Upper lobe of left lung (tissue), 6 donors: ENCODE results near the gene TRMT6. TPM values are rescaled to one million over a fixed set of nuclear protein-coding genes. Genes with fewer than 3 reads are reported as not detected.

Source experiments
- ATAC-seq, 2 donors: fragments of 200-7000 bp; cut with Tn5 transposase; one replicate each; pipeline ENCODE4 v1.9.1; 2022; ENCODE audit warnings: mild to moderate bottlenecking in 2 of 2, moderate library complexity in 2 of 2; ENCODE audit not compliant: low FRiP score in 2 of 2
- DNase-seq, 2 donors: peaks; one replicate each; pipeline ENCODE4 v3.0.0-alpha.2; 2019 to 2020
- H3K27ac ChIP-seq, 4 donors: fragments of 200-600 bp; sonication (generic); one replicate each; pipeline ENCODE4 v1.5.1; 2016 to 2019
- H3K27me3 ChIP-seq, 4 donors: fragments of 200-600 bp; sonication (generic); one replicate each; pipeline ENCODE4 v1.5.1; 2017 to 2019
- H3K36me3 ChIP-seq, 4 donors: fragments of 200-600 bp; sonication (generic); one replicate each; pipeline ENCODE4 v1.5.1; 2016 to 2019
- H3K4me1 ChIP-seq, 4 donors: fragments of 200-600 bp; sonication (generic); one replicate each; pipeline ENCODE4 v1.5.1; 2018 to 2019
- H3K4me3 ChIP-seq, 4 donors: fragments of 200-600 bp; sonication (generic); one replicate each; pipeline ENCODE4 v1.5.1; 2017 to 2019; ENCODE audit warnings: mild to moderate bottlenecking in 2 of 4, moderate library complexity in 1 of 4
- H3K9me3 ChIP-seq, 4 donors: fragments of 200-600 bp; sonication (generic); one replicate each; pipeline ENCODE4 v1.5.1; 2018 to 2019
- EP300 ChIP-seq, 4 donors: sonication (generic); formaldehyde crosslinking; IDR thresholded peaks; one replicate each; pipeline ENCODE4 v1.5.1; 2017; ENCODE audit warnings: antibody characterized with exemption in 4 of 4, control low read depth in 2 of 4
- POLR2A ChIP-seq, 4 donors: fragments of 450-650 bp; IDR thresholded peaks; one replicate each; pipeline ENCODE4 v1.5.1; 2016 to 2017; ENCODE audit warnings: antibody characterized with exemption in 4 of 4, mild to moderate bottlenecking in 2 of 4
- POLR2AphosphoS5 ChIP-seq, 2 donors: sonication (generic); formaldehyde crosslinking; IDR thresholded peaks; one replicate each; pipeline ENCODE4 v1.5.1; 2017; ENCODE audit warnings: antibody characterized with exemption in 2 of 2
- WGBS, 2 donors: methylation state at CpG; one replicate each; pipeline ENCODE4 v1.1.5; 2017 to 2018; 5-methylcytosine and 5-hydroxymethylcytosine counted together
- total RNA-seq, 6 donors: library from RNA; depleted of rRNA in 4 of 6; stranded (reverse); fragments of >200 nt in 4 of 6; gene quantifications; one replicate each; pipeline versions ENCODE4 v1.1.0 to v1.2.1, GENCODE V29; 2016 to 2021
- TF ChIP-seq, protein P1 (sequence below), 6 experiments: fragments of 450-650 bp in 4 of 6; fragments of 200-600 bp in 2 of 6; sonication (generic) in 2 of 6; IDR thresholded peaks; one replicate each; pipeline ENCODE4 v1.5.1; 2016 to 2019; ENCODE audit warnings: antibody characterized with exemption in 6 of 6
- donor health status: DM: no; HTN: no; CAD: no; lungs with moderate emphysema.
- donor health status: DM: no; HTN: yes; CAD: no; lungs with severe emphysema.

Gene TRMT6
- total RNA-seq, 6 donors from 2014 or later = 3.9 to 14.3 (median 7.7) TPM

DNA sequence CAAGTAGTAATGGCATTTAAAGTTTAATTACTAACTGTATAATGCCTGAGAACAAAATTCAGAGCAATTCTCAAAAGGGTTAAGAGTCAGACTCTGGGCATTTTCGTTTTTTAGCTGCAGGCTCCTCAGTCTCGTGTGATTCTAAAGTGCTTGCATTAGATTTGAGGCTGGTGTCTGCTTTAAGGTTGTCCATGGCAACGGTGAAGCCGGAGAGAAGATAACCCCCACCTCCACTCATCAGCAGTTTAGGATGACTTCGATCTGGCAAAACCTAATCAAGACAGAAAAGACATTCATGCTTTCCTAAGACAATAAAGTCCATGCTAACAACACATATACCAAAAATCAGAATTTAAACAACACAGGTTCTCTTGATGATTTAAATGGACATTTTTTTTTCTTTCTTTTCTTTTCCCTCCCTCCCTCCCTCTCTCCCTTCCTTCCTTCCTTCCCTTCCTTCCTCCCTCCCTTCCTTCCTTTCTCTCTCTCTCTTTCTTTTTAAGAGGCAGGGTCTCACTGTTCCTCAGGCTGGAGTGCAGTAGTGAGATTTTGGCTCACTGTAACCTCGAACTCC, 11.8 kb downstream of the TRMT6 start:
- WGBS, 2 donors = 79 to 81% methylated on average over 6 of the region's 6 CpGs
- DNase-seq (no peak), ATAC-seq (no peak)
- H3K4me1 ChIP-seq = no peaks in the 10 kb centered on the region
- TF ChIP-seq POLR2AphosphoS5 (IDR thresholded peaks at IDR 0.05) = no peak
- TF ChIP-seq EP300 (IDR thresholded peaks at IDR 0.05) = no peak
- TF ChIP-seq, protein P1, sequence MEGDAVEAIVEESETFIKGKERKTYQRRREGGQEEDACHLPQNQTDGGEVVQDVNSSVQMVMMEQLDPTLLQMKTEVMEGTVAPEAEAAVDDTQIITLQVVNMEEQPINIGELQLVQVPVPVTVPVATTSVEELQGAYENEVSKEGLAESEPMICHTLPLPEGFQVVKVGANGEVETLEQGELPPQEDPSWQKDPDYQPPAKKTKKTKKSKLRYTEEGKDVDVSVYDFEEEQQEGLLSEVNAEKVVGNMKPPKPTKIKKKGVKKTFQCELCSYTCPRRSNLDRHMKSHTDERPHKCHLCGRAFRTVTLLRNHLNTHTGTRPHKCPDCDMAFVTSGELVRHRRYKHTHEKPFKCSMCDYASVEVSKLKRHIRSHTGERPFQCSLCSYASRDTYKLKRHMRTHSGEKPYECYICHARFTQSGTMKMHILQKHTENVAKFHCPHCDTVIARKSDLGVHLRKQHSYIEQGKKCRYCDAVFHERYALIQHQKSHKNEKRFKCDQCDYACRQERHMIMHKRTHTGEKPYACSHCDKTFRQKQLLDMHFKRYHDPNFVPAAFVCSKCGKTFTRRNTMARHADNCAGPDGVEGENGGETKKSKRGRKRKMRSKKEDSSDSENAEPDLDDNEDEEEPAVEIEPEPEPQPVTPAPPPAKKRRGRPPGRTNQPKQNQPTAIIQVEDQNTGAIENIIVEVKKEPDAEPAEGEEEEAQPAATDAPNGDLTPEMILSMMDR (IDR thresholded peaks at IDR 0.05) = no peak
- TF ChIP-seq POLR2A (IDR thresholded peaks at IDR 0.05) = no peak
- peaks cover 12 to 65% (median 47%) of the 10 kb centered on the region in 4 donors for H3K36me3 ChIP-seq
- no peaks in the 10 kb centered on the region for H3K27me3 ChIP-seq
- H3K4me3 ChIP-seq = no peak overlapping the region
- no peaks in the 10 kb centered on the region for H3K9me3 ChIP-seq
- H3K27ac ChIP-seq = no peak overlapping the region

DNA sequence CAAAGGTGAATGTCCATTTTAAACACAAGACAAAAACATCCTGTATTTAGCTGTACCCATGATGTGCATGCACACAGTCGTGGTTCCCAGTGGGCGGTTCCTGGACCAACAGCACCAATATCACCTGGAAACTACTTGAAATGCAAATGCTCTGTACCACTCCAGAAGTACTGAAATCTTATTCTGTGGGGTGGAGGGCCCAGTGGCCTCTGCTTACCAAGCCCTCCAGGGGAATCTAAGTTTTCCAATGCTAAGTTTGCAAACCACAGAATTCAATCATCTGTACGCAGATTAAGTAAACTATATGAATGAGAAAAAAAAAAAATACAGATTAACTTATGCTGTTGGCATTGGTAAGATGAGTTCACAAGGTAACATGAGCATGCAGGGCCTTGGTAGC, 14.1 kb downstream of the TRMT6 start:
- Histone ChIP-seq H3K27me3 (no peaks in the 10 kb centered on the region), H3K9me3 (no peaks in the 10 kb centered on the region), H3K4me3 (no peak overlapping the region), H3K4me1 (no peaks in the 10 kb centered on the region), H3K36me3 (peaks cover 0 to 42% (median 25%) of the 10 kb centered on the region in 4 donors), H3K27ac (no peak overlapping the region)
- TF ChIP-seq EP300 (IDR thresholded peaks at IDR 0.05) (no peak), POLR2A (IDR thresholded peaks at IDR 0.05) (no peak)
- no peak for ATAC-seq
- WGBS, 2 donors = 75 to 78% methylated on average over 3 of the region's 3 CpGs
- DNase-seq = no peak

DNA sequence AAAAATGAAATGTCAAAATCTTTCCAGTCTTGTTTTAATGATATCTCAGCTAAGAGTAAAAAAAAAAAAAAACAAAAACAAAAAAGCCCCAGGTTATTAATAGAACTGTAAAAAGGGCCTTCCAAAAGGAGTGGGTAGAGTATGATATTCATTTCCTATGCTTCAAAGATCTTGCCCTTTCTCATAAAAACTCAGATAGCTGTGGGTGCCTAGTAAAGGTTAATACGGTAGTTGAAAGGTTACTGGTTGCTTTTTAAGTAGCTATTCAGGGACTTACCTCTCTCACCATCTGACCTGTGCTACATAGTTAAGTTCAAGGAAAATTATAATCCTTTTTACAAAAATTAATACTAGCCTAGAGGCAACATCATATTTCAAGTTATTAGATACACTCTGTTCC, 14.9 kb downstream of the TRMT6 start:
- Histone ChIP-seq H3K4me3 (no peak overlapping the region), H3K9me3 (no peaks in the 10 kb centered on the region), H3K27me3 (no peaks in the 10 kb centered on the region), H3K36me3 (peaks cover 0 to 33% (median 17%) of the 10 kb centered on the region in 4 donors), H3K4me1 (no peaks in the 10 kb centered on the region), H3K27ac (no peak overlapping the region)
- TF ChIP-seq EP300 (IDR thresholded peaks at IDR 0.05) (no peak), POLR2AphosphoS5 (IDR thresholded peaks at IDR 0.05) (no peak), POLR2A (IDR thresholded peaks at IDR 0.05) (no peak)
- TF ChIP-seq, protein P1 (IDR thresholded peaks at IDR 0.05) = no peak
- 68 to 79% methylated on average over 1 of the region's 1 CpG for WGBS, 2 donors
- DNase-seq (no peak), ATAC-seq (no peak)

DNA sequence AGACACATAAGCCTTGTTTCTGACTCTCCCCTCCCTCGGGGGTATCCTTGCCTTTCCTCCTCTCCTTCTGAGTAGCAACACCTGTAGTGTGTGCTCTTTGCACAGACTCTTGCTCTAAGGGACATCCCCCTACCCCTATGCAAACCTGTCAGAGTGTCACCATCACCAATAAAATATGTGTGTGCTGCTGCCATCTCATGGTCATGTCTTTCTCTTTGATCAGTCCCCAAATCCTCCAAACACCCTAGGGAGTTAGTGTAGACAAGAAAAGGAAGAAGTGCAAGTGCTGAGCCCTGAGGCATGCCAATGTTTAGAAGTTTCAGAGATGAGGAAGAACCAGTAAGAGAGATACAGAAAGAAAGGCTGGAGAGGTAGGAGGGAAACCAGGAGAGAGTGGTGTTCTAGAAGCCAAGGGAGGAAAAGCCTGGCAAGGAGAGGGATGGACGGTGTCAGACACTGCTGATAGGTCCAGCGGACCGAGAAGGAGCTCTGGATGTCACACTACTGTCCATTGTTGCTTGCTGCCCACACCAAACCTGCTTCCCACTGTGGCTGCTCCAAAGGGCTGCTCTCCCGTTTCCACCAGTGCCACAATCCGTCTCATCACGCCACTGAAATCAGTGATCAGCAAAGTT, 16.4 kb downstream of the TRMT6 start:
- DNase-seq = no peak
- Histone ChIP-seq H3K4me3 (no peak overlapping the region), H3K4me1 (no peaks in the 10 kb centered on the region), H3K9me3 (no peaks in the 10 kb centered on the region), H3K27ac (no peak overlapping the region), H3K27me3 (no peaks in the 10 kb centered on the region), H3K36me3 (peaks cover 0 to 19% (median 4%) of the 10 kb centered on the region in 4 donors)
- 71 to 78% methylated on average over 7 of the region's 7 CpGs for WGBS, 2 donors
- ATAC-seq = no peak
- TF ChIP-seq POLR2AphosphoS5 (IDR thresholded peaks at IDR 0.05) = no peak
- TF ChIP-seq, protein P1 (IDR thresholded peaks at IDR 0.05) = no peak
- no peak for TF ChIP-seq EP300 (IDR thresholded peaks at IDR 0.05)
- no peak for TF ChIP-seq POLR2A (IDR thresholded peaks at IDR 0.05)

DNA sequence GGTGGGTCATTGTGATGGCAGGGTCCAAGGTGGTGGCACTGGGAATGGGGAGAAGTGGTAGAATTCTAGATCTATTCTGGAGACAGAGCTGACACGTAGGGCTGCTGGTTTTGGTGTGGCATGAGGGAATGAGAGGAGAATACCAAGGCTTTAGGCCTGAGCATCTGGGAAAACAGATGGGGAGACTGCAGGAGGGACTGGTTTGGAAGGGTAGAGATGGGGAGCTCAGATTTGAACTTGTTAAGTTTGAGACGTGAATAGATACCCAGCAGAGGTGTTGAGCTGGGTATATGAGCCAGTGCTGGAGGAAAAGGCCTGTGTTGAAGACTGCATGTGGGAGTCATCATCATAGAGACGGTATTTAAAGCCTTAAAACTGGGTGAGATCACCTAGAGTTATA, 17.5 kb downstream of the TRMT6 start:
- TF ChIP-seq POLR2A (IDR thresholded peaks at IDR 0.05) (no peak), POLR2AphosphoS5 (IDR thresholded peaks at IDR 0.05) (no peak), EP300 (IDR thresholded peaks at IDR 0.05) (no peak)
- TF ChIP-seq, protein P1 (IDR thresholded peaks at IDR 0.05) = no peak
- no peaks in the 10 kb centered on the region for H3K9me3 ChIP-seq
- H3K27me3 ChIP-seq = no peaks in the 10 kb centered on the region
- peaks cover 0 to 7% (median 0%) of the 10 kb centered on the region in 4 donors for H3K36me3 ChIP-seq
- H3K4me3 ChIP-seq = no peak overlapping the region
- no peak for DNase-seq
- H3K4me1 ChIP-seq = no peaks in the 10 kb centered on the region
- no peak for ATAC-seq
- 85 to 87% methylated on average over 3 of the region's 3 CpGs for WGBS, 2 donors
- H3K27ac ChIP-seq = no peak overlapping the region
